Natural killer cell (primary cell): Measurements from ENCODE around the gene DDX10. TPM values are rescaled to one million over a fixed set of nuclear protein-coding genes. Genes with fewer than 3 reads are reported as not detected.

Experiments used
- ATAC-seq, 3 donors: fragments of 150-1000 bp in 2 of 3; fragments of 200-7000 bp in 1 of 3; cut with Tn5 transposase; 1 replicate in 1 of 3; 2 replicates in 2 of 3; pipeline ENCODE4 v1.10.0; 2021; ENCODE audit warnings: mild to moderate bottlenecking in 2 of 3, moderate library complexity in 2 of 3
- DNase-seq, 2 donors: peaks; one replicate each; pipeline versions ENCODE4 v3.0.0 to v3.0.0-alpha.2; 2013 to 2021; ENCODE audit warnings: mixed read lengths in 1 of 2
- H3K27ac ChIP-seq: one replicate; pipeline ENCODE4 v1.5.1; 2013; ENCODE audit warnings: mild to moderate bottlenecking, low read length
- H3K27me3 ChIP-seq: one replicate; pipeline ENCODE4 v1.6.1; 2013; ENCODE audit warnings: low read length; ENCODE audit not compliant: control insufficient read depth, insufficient read depth
- H3K36me3 ChIP-seq: one replicate; pipeline ENCODE4 v1.6.1; 2013; ENCODE audit warnings: low read length; ENCODE audit not compliant: control insufficient read depth, insufficient read depth
- H3K4me1 ChIP-seq: one replicate; pipeline ENCODE4 v1.6.1; 2013; ENCODE audit warnings: low read length; ENCODE audit not compliant: control insufficient read depth, insufficient read depth
- H3K4me3 ChIP-seq: one replicate; pipeline ENCODE4 v1.5.1; 2013; ENCODE audit warnings: low read length
- H3K9me3 ChIP-seq: one replicate; pipeline ENCODE4 v1.6.1; 2013; ENCODE audit warnings: low read length; ENCODE audit not compliant: control insufficient read depth, insufficient read depth
- H3K27ac Mint-ChIP-seq, 2 donors: one replicate each; pipeline ENCODE4 v1.8.0; 2022; ENCODE audit warnings: mild to moderate bottlenecking in 2 of 2, mixed read lengths in 2 of 2, moderate library complexity in 1 of 2
- H3K27me3 Mint-ChIP-seq, 2 donors: one replicate each; pipeline ENCODE4 v1.8.0; 2022; ENCODE audit warnings: low read depth in 2 of 2, mixed read lengths in 2 of 2
- H3K36me3 Mint-ChIP-seq: one replicate; pipeline ENCODE4 v1.8.0; 2022; ENCODE audit warnings: mixed read lengths
- H3K4me1 Mint-ChIP-seq, 2 donors: one replicate each; pipeline ENCODE4 v1.8.0; 2022; ENCODE audit warnings: mixed read lengths in 2 of 2
- H3K4me3 Mint-ChIP-seq: one replicate; pipeline ENCODE4 v1.8.0; 2022; ENCODE audit warnings: mild to moderate bottlenecking, moderate library complexity, mixed read lengths
- H3K9me3 Mint-ChIP-seq, 2 donors: one replicate each; pipeline ENCODE4 v1.8.0; 2022; ENCODE audit warnings: mixed read lengths in 2 of 2
- WGBS: methylation state at CpG from one replicate; pipeline ENCODE4 v1.1.7; 2013; ENCODE audit warnings: missing lambda C conversion rate; ENCODE audit not compliant: insufficient coverage; 5-methylcytosine and 5-hydroxymethylcytosine counted together
- intact Hi-C: fragments of 100-400 bp; cut with micrococcal nuclease; formaldehyde crosslinking; loops from one replicate; pipeline ENCODE4 v1.14.2; 2022
- total RNA-seq, 4 donors: library from RNA; stranded (reverse); fragments of 120-200 nt in 1 of 4; gene quantifications; one replicate each; pipeline versions ENCODE4 v1.2.3 to v1.2.4, GENCODE V29; 2013 to 2022
- TF ChIP-seq, protein P1 (sequence below): fragments of 200-600 bp; IDR thresholded peaks from one replicate; pipeline ENCODE4 v1.8.0; 2022; ENCODE audit warnings: antibody characterized with exemption

The DDX10 gene
- total RNA-seq, 3 donors from 2014 or later (not counting 1 experiment from before 2014, with no cell fraction given) = 23.4 to 30.9 (median 24.9) TPM

DNA sequence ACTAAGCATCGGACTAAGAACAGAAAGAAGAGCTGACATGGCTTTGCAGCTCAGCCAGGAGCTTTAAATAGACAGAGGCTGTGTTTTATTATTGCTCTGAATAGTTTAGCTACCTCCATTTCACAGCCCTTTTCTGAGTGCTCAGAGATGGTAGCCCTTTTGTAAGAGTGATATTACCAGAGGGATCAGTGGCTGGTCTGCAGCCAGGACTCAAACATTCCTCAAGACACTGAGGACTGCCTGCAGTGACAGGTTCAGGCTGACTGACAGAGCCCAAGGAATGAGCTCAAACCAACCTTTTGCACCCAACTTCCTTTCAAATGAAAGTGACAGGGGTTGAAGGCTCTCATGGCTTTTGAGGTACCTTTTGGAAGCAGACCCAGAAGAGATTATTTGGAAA is 189.0 kb downstream of the DDX10 start:
- Mint-ChIP-seq H3K27me3 (no peaks in the 10 kb centered on the region), H3K27ac (peak overlapping the region; percentile 88 to 92), H3K4me1 (peaks cover 17% of the 10 kb centered on the region in 2 donors), H3K4me3 (peak overlapping the region; percentile 84), H3K36me3 (no peaks in the 10 kb centered on the region), H3K9me3 (no peaks in the 10 kb centered on the region)
- intact Hi-C loops = no loop called here
- no peaks in the 10 kb centered on the region for H3K27me3 ChIP-seq
- H3K9me3 ChIP-seq = no peaks in the 10 kb centered on the region
- DNase-seq (peak in 1 of 2 donors; percentile 38), ATAC-seq (peak in 2 of 3 donors; percentile 30 to 42)
- 55% methylated on average over 1 of the region's 1 CpG for WGBS
- no peak overlapping the region for H3K4me3 ChIP-seq
- no peaks in the 10 kb centered on the region for H3K36me3 ChIP-seq
- peak overlapping the region; percentile 69 for H3K27ac ChIP-seq
- H3K4me1 ChIP-seq = peaks cover 5% of the 10 kb centered on the region
- TF ChIP-seq, protein P1, sequence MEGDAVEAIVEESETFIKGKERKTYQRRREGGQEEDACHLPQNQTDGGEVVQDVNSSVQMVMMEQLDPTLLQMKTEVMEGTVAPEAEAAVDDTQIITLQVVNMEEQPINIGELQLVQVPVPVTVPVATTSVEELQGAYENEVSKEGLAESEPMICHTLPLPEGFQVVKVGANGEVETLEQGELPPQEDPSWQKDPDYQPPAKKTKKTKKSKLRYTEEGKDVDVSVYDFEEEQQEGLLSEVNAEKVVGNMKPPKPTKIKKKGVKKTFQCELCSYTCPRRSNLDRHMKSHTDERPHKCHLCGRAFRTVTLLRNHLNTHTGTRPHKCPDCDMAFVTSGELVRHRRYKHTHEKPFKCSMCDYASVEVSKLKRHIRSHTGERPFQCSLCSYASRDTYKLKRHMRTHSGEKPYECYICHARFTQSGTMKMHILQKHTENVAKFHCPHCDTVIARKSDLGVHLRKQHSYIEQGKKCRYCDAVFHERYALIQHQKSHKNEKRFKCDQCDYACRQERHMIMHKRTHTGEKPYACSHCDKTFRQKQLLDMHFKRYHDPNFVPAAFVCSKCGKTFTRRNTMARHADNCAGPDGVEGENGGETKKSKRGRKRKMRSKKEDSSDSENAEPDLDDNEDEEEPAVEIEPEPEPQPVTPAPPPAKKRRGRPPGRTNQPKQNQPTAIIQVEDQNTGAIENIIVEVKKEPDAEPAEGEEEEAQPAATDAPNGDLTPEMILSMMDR = no peak

DNA sequence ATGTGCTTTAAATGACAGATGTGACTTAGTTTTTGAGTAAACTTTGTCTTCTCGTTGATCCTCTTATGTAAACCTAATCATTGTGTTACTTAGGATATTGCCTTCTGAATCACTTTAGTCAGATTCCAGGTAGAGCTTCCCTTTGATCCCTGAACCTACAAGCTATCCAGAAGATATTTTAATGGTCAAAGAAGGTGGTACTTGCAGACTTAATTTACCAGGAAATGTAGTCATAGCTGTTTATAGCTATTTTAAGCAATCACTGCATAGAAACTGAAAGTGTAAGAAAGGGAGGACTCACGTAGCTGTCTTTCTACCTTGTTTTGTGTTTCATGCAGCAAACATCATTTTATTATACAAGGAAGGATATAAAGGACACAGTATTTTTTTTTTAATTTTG is 189.5 kb downstream of the DDX10 start:
- H3K9me3 Mint-ChIP-seq = no peaks in the 10 kb centered on the region
- peak in 1 of 2 donors; percentile 43 for DNase-seq
- H3K27me3 ChIP-seq = no peaks in the 10 kb centered on the region
- H3K27me3 Mint-ChIP-seq = no peaks in the 10 kb centered on the region
- H3K36me3 ChIP-seq = no peaks in the 10 kb centered on the region
- H3K4me3 Mint-ChIP-seq = peak overlapping the region; percentile 84
- TF ChIP-seq, protein P1 = no peak
- H3K4me1 Mint-ChIP-seq = peaks cover 17% of the 10 kb centered on the region in 2 donors
- peak overlapping the region; percentile 88 to 92 for H3K27ac Mint-ChIP-seq
- no CpG with 5 or more reads among the region's 2 CpGs for WGBS
- H3K9me3 ChIP-seq = no peaks in the 10 kb centered on the region
- peak overlapping the region; percentile 22 for H3K4me3 ChIP-seq
- intact Hi-C loops = no loop called here
- no peaks in the 10 kb centered on the region for H3K36me3 Mint-ChIP-seq
- peaks cover 5% of the 10 kb centered on the region for H3K4me1 ChIP-seq
- peak; percentile 68 to 95 (median 76) for ATAC-seq
- peak overlapping the region; percentile 69 for H3K27ac ChIP-seq

DNA sequence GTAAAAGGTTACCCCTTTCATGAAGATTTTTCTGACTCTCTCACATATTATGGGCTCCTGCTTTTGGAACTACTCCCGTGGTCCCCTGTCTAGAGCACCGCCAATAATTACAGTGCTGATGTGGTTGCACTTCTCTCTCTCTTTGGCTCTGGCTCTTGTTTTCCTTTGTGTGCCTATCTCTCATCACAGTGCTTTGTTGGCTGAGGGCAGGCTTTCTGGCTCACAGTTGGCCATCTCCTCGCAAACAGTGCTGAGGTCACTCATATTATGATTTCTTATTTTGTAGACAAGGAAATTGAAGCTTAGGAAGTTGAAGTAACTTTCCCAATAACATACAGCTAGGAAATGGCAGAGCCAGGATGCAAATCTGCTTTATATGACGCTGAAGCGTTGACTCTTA is 192.5 kb downstream of the DDX10 start:
- Mint-ChIP-seq H3K36me3 (no peaks in the 10 kb centered on the region), H3K9me3 (no peaks in the 10 kb centered on the region), H3K27me3 (no peaks in the 10 kb centered on the region), H3K4me1 (peaks cover 17% of the 10 kb centered on the region in 2 donors), H3K27ac (no peak overlapping the region), H3K4me3 (no peak overlapping the region)
- DNase-seq = no peak
- no peak for ATAC-seq
- WGBS = 96% methylated on average over 5 of the region's 5 CpGs
- peaks cover 5% of the 10 kb centered on the region for H3K4me1 ChIP-seq
- no peaks in the 10 kb centered on the region for H3K9me3 ChIP-seq
- intact Hi-C loops = no loop called here
- no peaks in the 10 kb centered on the region for H3K36me3 ChIP-seq
- TF ChIP-seq, protein P1 = no peak
- no peaks in the 10 kb centered on the region for H3K27me3 ChIP-seq
- no peak overlapping the region for H3K4me3 ChIP-seq
- no peak overlapping the region for H3K27ac ChIP-seq

DNA sequence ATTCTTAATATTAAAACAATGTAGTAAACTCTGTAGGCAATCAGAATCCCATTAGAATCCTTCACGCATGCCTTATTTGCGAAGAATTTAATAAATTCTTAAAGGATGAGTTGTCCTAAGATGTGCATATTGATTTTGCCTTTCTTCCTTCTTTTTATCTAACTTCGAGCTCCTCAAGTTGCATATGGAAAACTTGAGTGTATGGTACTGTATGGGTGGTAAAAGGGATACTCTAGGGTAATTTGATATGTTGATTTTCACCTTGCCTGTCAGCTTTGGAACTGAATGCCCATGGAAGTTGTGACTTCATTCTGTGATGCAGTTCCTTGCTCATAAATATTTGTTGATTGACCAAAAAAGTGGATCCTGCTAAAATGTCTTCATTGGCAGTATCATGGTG is 193.8 kb downstream of the DDX10 start:
- Mint-ChIP-seq H3K4me1 (peaks cover 14 to 18% of the 10 kb centered on the region in 2 donors), H3K27me3 (no peaks in the 10 kb centered on the region), H3K36me3 (no peaks in the 10 kb centered on the region), H3K4me3 (no peak overlapping the region), H3K27ac (no peak overlapping the region), H3K9me3 (no peaks in the 10 kb centered on the region)
- Histone ChIP-seq H3K4me1 (peaks cover 5% of the 10 kb centered on the region), H3K27ac (no peak overlapping the region), H3K4me3 (no peak overlapping the region), H3K9me3 (no peaks in the 10 kb centered on the region), H3K36me3 (no peaks in the 10 kb centered on the region), H3K27me3 (no peaks in the 10 kb centered on the region)
- 100% methylated on average over 2 of the region's 3 CpGs for WGBS
- ATAC-seq (no peak), DNase-seq (no peak)
- TF ChIP-seq, protein P1 = no peak
- intact Hi-C loops = no loop called here
